ENCODE measurements around the gene RIC3.

DNA sequence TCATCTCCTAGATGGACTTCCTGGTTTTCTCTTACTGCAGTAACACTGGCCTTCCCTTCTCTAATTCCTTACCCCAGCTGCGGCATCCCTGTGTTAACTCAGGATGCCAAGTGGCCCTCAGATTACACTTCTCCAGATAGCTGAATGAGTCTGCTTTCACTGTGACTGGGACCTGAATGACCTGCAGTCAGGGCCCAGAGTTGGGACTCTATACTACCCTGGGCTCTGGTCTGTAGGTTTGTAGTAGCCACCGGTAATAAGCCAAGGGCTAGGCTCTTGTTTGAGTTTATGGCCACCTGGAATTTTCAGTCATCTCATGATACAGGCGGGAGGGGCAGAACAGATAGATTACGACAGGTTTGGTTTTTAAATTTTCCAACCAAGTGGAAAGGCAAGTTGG lies 63.7 kb downstream of the RIC3 start:
- TF ChIP-seq, protein P1, sequence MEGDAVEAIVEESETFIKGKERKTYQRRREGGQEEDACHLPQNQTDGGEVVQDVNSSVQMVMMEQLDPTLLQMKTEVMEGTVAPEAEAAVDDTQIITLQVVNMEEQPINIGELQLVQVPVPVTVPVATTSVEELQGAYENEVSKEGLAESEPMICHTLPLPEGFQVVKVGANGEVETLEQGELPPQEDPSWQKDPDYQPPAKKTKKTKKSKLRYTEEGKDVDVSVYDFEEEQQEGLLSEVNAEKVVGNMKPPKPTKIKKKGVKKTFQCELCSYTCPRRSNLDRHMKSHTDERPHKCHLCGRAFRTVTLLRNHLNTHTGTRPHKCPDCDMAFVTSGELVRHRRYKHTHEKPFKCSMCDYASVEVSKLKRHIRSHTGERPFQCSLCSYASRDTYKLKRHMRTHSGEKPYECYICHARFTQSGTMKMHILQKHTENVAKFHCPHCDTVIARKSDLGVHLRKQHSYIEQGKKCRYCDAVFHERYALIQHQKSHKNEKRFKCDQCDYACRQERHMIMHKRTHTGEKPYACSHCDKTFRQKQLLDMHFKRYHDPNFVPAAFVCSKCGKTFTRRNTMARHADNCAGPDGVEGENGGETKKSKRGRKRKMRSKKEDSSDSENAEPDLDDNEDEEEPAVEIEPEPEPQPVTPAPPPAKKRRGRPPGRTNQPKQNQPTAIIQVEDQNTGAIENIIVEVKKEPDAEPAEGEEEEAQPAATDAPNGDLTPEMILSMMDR (IDR thresholded peaks at IDR 0.05; ENCODE audit: control extremely low read depth in 1 of 3, insufficient read depth in 1 of 3, low read depth in 1 of 3, low read length in 3 of 3), result no peak
- TF ChIP-seq SP2 (IDR thresholded peaks at IDR 0.05; ENCODE audit: low read length) (no peak), SP1 (IDR thresholded peaks at IDR 0.05; ENCODE audit: low read depth, low read length) (no peak), POLR2AphosphoS5 (IDR thresholded peaks at IDR 0.05; ENCODE audit: low read depth, low read length) (no peak)
